Transverse colon (tissue), 4 donors: Measurements from ENCODE around the gene TLN1.
A peak's percentile ranks its signal among the peaks of the same experiment; 100 is the strongest.

Experiments
- CTCF ChIP-seq, 5 experiments: fragments of 200-600 bp in 3 of 5; fragments of 450-650 bp in 2 of 5; sonication (generic) in 3 of 5; IDR thresholded peaks; 1 replicate in 2 of 5; 2 replicates in 3 of 5; pipeline ENCODE4 v1.5.1; 2016 to 2017; ENCODE audit warnings: antibody characterized with exemption in 5 of 5, inconsistent platforms in 3 of 5, mild to moderate bottlenecking in 2 of 5, moderate library complexity in 1 of 5
- EP300 ChIP-seq: sonication (generic); formaldehyde crosslinking; IDR thresholded peaks from one replicate; pipeline ENCODE4 v1.6.1; 2017; ENCODE audit warnings: antibody characterized with exemption, low read depth
- POLR2A ChIP-seq: fragments of 450-650 bp; IDR thresholded peaks from one replicate; pipeline ENCODE4 v1.6.1; 2016; ENCODE audit warnings: antibody characterized with exemption, mild to moderate bottlenecking, moderate library complexity
- POLR2AphosphoS5 ChIP-seq, 3 donors: sonication (generic); formaldehyde crosslinking; IDR thresholded peaks; one replicate each; pipeline ENCODE4 v1.6.1; 2016; ENCODE audit warnings: antibody characterized with exemption in 3 of 3

GRCh38 chr9:35771943-35772342, 39.9 kb upstream of the TLN1 start:
- TF ChIP-seq CTCF (IDR thresholded peaks at IDR 0.05) (no peak), POLR2A (peak; percentile 11), POLR2AphosphoS5 (IDR thresholded peaks at IDR 0.05) (peak in 2 of 3 donors; percentile 29 to 50), EP300 (no peak)
